ENCODE data around the gene SDK2. TPM values are rescaled to one million over a fixed set of nuclear protein-coding genes. Genes with fewer than 3 reads are reported as not detected.

SDK2 gene
- total and polyA plus RNA-seq, 4 donors = 0.15 to 5.3 (median 2.5) TPM

DNA sequence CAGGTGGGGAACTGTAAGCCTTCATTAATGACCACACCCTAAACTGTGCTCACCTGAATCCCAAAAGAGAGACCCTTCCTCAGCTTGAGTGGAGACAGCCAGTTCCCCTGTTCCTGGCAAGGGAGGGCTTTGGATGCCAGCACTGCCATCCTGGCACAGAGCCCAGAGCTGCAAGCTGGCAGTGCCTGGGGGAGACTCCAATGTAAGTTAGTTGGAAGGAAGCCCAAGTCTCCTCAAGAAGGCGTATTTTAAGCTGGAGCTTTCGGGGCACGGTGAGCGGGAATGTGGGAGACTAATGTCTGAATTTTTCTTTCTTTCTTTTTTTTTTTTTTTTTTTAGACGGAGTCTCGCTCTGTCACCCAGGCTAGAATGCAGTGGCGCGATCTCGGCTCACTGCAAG is 337.1 kb downstream of the SDK2 start:
- Histone ChIP-seq H3K9me3 (ENCODE audit: control insufficient read depth, low read length) (no peaks in the 10 kb centered on the region), H3K27ac (ENCODE audit: low read depth in 1 of 2, low read length in 2 of 2) (peak overlapping the region; percentile 1 to 62), H3K36me3 (ENCODE audit: control insufficient read depth in 1 of 2, insufficient read depth in 2 of 2, low read length in 1 of 2) (no peaks in the 10 kb centered on the region), H3K4me1 (ENCODE audit: control insufficient read depth in 1 of 2, insufficient read depth in 2 of 2, low read length in 2 of 2) (peaks cover 3 to 6% of the 10 kb centered on the region in 2 donors), H3K4me3 (ENCODE audit: low read length in 2 of 2) (no peak overlapping the region), H3K27me3 (ENCODE audit: control insufficient read depth in 1 of 2, insufficient read depth in 2 of 2, low read length in 1 of 2) (no peaks in the 10 kb centered on the region)
- ATAC-seq (ENCODE audit: low FRiP score) (no peak), DNase-seq (peak in 1 of 2 donors; percentile 82)
- 10 to 12% methylated on average over 4 to 9 of the region's 9 CpGs for WGBS, 2 donors
- intact Hi-C loops (cut with DNase I) = loop anchor here in 1 of 2 donors (5.0 to 10.0 kb wide), 2 partner anchors 35 to 52 kb away; no protein-coding TSS in a partner anchor

DNA sequence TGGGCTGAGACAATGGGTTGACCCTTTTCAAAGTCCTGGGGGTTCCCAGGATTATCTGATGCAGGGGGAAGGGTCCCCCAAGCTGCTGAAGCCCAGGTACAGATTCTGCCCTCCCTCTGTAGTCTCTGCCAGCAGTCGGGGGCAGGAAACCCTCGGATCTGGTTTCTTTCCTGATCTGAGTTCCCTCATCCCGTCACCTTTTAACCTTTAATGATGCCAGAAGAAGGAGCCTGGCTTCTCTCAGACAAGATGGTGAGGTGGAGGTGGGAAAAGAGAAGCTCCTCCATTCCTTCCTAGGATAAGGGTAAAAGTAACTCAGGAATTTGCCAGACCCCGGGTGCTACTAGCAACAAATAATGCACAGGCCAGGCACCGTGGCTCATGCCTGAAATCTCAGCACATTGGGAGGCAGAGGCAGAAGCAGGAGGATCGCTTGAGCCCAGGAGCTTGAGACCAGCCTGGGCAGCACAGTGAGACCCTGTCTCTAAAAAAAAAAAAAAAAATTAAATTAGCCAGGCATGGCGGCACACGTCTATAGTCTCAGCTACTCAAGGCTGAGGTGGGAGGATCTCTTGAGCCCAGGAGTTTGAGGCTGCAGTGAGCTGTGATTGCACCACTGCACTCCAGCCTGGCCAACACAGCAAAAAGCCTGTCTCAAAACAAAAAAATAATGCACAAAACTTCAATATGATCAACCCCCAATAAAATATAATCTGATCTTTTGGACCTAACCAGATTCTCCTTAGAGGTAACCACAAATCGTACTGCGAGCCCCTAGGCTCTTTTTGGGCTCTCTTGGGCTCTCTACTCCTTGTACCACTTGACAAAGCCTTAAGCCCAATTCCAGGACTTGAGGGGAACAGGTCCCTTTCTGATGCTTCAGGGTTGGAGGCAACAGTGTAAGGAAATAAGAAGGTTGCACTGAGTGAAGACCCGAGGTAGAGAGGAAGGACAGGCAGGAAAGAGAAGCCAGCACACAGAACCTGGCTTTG is 338.1 kb downstream of the SDK2 start:
- Histone ChIP-seq H3K27me3 (ENCODE audit: control insufficient read depth in 1 of 2, insufficient read depth in 2 of 2, low read length in 1 of 2) (no peaks in the 10 kb centered on the region), H3K27ac (ENCODE audit: low read depth in 1 of 2, low read length in 2 of 2) (peak overlapping the region; percentile 88 to 98), H3K4me3 (ENCODE audit: low read length in 2 of 2) (no peak overlapping the region), H3K9me3 (ENCODE audit: control insufficient read depth, low read length) (no peaks in the 10 kb centered on the region), H3K4me1 (ENCODE audit: control insufficient read depth in 1 of 2, insufficient read depth in 2 of 2, low read length in 2 of 2) (peaks cover 3 to 6% of the 10 kb centered on the region in 2 donors), H3K36me3 (ENCODE audit: control insufficient read depth in 1 of 2, insufficient read depth in 2 of 2, low read length in 1 of 2) (no peaks in the 10 kb centered on the region)
- intact Hi-C loops (cut with DNase I) = loop anchor here in 1 of 2 donors (5.0 to 10.0 kb wide), 2 partner anchors 36 to 51 kb away; no protein-coding TSS in a partner anchor
- DNase-seq (no peak), ATAC-seq (ENCODE audit: low FRiP score) (no peak)
- WGBS, 2 donors = 34 to 47% methylated on average over 11 of the region's 11 CpGs

DNA sequence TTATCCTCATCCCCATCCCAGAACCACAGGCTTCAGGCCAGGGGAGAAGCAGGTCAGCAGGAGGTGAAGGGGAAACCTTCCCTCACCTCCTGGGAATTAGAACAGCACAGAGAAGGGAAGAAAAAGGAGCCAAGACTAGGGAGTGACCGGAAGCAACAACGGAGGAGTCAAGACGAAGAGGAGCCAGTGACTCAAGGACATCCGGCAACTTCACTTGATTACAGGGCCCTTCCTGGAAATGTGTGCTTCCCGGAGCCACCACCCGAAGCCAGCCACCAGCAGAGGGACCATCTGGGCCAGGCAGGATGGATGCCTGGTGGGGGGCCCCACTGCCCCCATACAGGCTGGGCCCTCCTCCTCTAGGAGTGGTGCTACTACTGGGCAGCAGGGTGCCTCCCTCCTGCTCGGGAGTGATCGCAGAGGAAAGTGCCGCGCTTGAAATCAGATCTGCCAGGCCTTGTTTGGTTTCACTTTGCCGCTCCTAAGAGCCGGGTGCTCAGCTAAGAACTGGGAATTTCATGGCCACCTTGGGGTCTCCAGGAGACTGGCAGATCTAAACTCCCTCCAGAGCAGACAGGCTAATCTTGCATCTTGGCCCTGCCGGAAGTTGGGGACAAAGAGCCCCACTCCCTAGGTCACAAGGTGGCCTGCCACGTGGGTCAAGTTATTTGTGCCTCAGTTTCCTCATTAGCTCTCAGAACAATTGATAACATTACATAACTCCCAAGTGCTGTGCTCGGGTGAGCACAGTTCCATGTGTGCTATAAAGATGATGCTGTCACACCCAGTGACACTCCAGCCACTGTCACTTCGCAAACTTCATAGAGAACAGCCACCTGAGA is 339.1 kb downstream of the SDK2 start:
- peak; percentile 85 to 88 for DNase-seq
- peak overlapping the region in 1 of 2 donors; percentile 0 for H3K4me3 ChIP-seq (ENCODE audit: low read length in 2 of 2)
- H3K9me3 ChIP-seq (ENCODE audit: control insufficient read depth, low read length) = no peaks in the 10 kb centered on the region
- no peaks in the 10 kb centered on the region for H3K27me3 ChIP-seq (ENCODE audit: control insufficient read depth in 1 of 2, insufficient read depth in 2 of 2, low read length in 1 of 2)
- H3K4me1 ChIP-seq (ENCODE audit: control insufficient read depth in 1 of 2, insufficient read depth in 2 of 2, low read length in 2 of 2) = peaks cover 3 to 6% of the 10 kb centered on the region in 2 donors
- intact Hi-C loops (cut with DNase I) = loop anchor here in 1 of 2 donors (5.0 to 10.0 kb wide), 2 partner anchors 37 to 50 kb away; no protein-coding TSS in a partner anchor
- peak; percentile 74 for ATAC-seq (ENCODE audit: low FRiP score)
- WGBS, 2 donors = 7 to 10% methylated on average over 16 of the region's 16 CpGs
- H3K36me3 ChIP-seq (ENCODE audit: control insufficient read depth in 1 of 2, insufficient read depth in 2 of 2, low read length in 1 of 2) = no peaks in the 10 kb centered on the region
- H3K27ac ChIP-seq (ENCODE audit: low read depth in 1 of 2, low read length in 2 of 2) = peak overlapping the region; percentile 88 to 98

DNA sequence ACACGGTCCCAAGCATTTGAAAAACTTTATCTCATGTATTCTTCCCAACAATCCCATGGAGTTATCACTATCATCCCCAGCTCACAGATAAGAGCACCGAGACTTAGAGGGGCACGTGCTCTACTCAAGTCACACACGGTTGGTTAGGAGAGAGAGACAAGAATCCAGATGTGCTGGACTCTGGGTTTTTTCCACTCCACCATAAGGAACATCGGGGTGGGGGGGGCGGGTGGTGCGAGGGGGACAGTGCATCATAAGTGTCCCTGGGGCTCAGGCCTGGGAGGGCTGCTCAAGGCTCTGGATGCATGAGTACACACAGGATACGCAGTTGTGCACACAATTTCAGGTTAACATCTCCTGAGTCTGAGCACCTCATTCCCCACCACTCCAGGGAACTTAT is 339.8 kb downstream of the SDK2 start:
- no peaks in the 10 kb centered on the region for H3K27me3 ChIP-seq (ENCODE audit: control insufficient read depth in 1 of 2, insufficient read depth in 2 of 2, low read length in 1 of 2)
- DNase-seq = no peak
- peaks cover 0 to 2% of the 10 kb centered on the region in 2 donors for H3K36me3 ChIP-seq (ENCODE audit: control insufficient read depth in 1 of 2, insufficient read depth in 2 of 2, low read length in 1 of 2)
- H3K4me1 ChIP-seq (ENCODE audit: control insufficient read depth in 1 of 2, insufficient read depth in 2 of 2, low read length in 2 of 2) = peaks cover 3 to 5% of the 10 kb centered on the region in 2 donors
- WGBS, 2 donors = 11 to 24% methylated on average over 8 of the region's 8 CpGs
- H3K9me3 ChIP-seq (ENCODE audit: control insufficient read depth, low read length) = no peaks in the 10 kb centered on the region
- no peak overlapping the region for H3K4me3 ChIP-seq (ENCODE audit: low read length in 2 of 2)
- intact Hi-C loops (cut with DNase I) = loop anchor here in 1 of 2 donors (10.0 kb wide), 1 partner anchor 50 kb away; no protein-coding TSS in a partner anchor
- no peak for ATAC-seq (ENCODE audit: low FRiP score)
- H3K27ac ChIP-seq (ENCODE audit: low read depth in 1 of 2, low read length in 2 of 2) = peak overlapping the region in 1 of 2 donors; percentile 98

DNA sequence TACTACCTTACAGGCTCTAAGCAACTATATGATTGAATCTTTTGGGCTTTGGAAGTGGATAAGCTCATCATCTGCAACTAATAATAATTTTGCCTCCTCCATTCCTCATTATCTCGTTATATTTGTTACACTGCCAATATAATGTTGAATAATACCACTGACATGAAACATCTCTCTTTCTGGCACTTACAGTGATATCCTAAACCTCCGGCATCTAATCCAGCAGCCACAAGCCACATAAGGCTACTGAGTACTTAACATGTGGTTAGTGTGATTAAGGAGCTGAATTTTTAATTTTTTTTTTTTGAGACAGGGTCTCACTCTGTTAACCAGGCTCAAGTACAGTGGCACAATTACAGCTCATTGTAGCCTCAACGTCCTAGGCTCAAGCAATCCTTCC is 342.1 kb downstream of the SDK2 start:
- ATAC-seq (ENCODE audit: low FRiP score) (no peak), DNase-seq (no peak)
- intact Hi-C loops (cut with DNase I) = loop anchor here in 1 of 2 donors (10.0 kb wide), 1 partner anchor 47 kb away; no protein-coding TSS in a partner anchor
- Histone ChIP-seq H3K27ac (ENCODE audit: low read depth in 1 of 2, low read length in 2 of 2) (no peak overlapping the region), H3K27me3 (ENCODE audit: control insufficient read depth in 1 of 2, insufficient read depth in 2 of 2, low read length in 1 of 2) (no peaks in the 10 kb centered on the region), H3K4me3 (ENCODE audit: low read length in 2 of 2) (no peak overlapping the region), H3K4me1 (ENCODE audit: control insufficient read depth in 1 of 2, insufficient read depth in 2 of 2, low read length in 2 of 2) (peaks cover 3 to 5% of the 10 kb centered on the region in 2 donors), H3K36me3 (ENCODE audit: control insufficient read depth in 1 of 2, insufficient read depth in 2 of 2, low read length in 1 of 2) (peaks cover 0 to 2% of the 10 kb centered on the region in 2 donors), H3K9me3 (ENCODE audit: control insufficient read depth, low read length) (no peaks in the 10 kb centered on the region)
- 44% methylated on average over 3 of the region's 3 CpGs for WGBS, 2 donors

DNA sequence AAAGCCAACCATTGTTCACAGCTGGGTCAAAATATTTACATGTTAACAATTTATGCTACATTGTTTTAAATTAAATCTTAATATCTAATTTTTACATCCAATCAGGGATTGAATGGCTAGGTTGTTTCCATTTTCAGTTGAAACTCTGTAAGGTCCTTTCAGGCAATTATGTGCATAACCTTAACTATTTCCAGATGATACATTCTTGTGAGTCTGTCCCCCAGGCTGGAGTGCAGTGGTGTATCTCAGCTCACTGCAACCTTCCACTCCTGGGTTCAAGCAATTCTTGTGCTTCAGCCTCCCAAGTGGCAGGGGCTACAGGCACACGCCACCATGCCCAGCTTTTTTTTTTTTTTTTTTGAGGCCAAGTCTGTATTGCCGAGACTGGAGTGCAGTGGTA is 342.9 kb downstream of the SDK2 start:
- ATAC-seq (ENCODE audit: low FRiP score) = no peak
- Histone ChIP-seq H3K27ac (ENCODE audit: low read depth in 1 of 2, low read length in 2 of 2) (no peak overlapping the region), H3K4me3 (ENCODE audit: low read length in 2 of 2) (no peak overlapping the region), H3K36me3 (ENCODE audit: control insufficient read depth in 1 of 2, insufficient read depth in 2 of 2, low read length in 1 of 2) (peaks cover 0 to 2% of the 10 kb centered on the region in 2 donors), H3K4me1 (ENCODE audit: control insufficient read depth in 1 of 2, insufficient read depth in 2 of 2, low read length in 2 of 2) (peaks cover under 1 to 5% of the 10 kb centered on the region in 2 donors), H3K27me3 (ENCODE audit: control insufficient read depth in 1 of 2, insufficient read depth in 2 of 2, low read length in 1 of 2) (no peaks in the 10 kb centered on the region), H3K9me3 (ENCODE audit: control insufficient read depth, low read length) (no peaks in the 10 kb centered on the region)
- 72 to 88% methylated on average over 2 of the region's 2 CpGs for WGBS, 2 donors
- intact Hi-C loops (cut with DNase I) = loop anchor here in 1 of 2 donors (10.0 kb wide), 1 partner anchor 47 kb away; no protein-coding TSS in a partner anchor
- DNase-seq = no peak

DNA sequence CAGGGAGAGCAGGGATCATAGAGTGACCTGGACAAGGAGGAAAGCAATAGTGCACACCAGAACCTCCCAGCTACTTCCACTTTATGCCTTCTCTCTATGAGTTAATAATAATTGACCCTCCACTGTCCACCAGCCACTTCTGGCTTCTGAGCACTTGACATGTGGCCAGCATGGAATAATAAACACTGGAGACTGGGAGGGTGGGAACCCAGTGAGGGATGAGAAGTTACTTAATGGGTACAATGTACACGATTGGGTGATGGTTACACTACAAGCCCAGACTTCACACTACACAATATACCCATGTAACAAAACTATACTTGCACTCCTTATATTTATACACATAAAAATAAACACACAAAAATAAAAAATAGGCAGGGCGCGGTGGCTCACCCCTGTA is 343.9 kb downstream of the SDK2 start:
- H3K27ac ChIP-seq (ENCODE audit: low read depth in 1 of 2, low read length in 2 of 2) = no peak overlapping the region
- peaks cover 0 to 2% of the 10 kb centered on the region in 2 donors for H3K36me3 ChIP-seq (ENCODE audit: control insufficient read depth in 1 of 2, insufficient read depth in 2 of 2, low read length in 1 of 2)
- intact Hi-C loops (cut with DNase I) = loop anchor here in 1 of 2 donors (10.0 kb wide), 1 partner anchor 46 kb away; no protein-coding TSS in a partner anchor
- H3K9me3 ChIP-seq (ENCODE audit: control insufficient read depth, low read length) = no peaks in the 10 kb centered on the region
- no peaks in the 10 kb centered on the region for H3K4me1 ChIP-seq (ENCODE audit: control insufficient read depth in 1 of 2, insufficient read depth in 2 of 2, low read length in 2 of 2)
- ATAC-seq (ENCODE audit: low FRiP score) (no peak), DNase-seq (no peak)
- H3K4me3 ChIP-seq (ENCODE audit: low read length in 2 of 2) = no peak overlapping the region
- no peaks in the 10 kb centered on the region for H3K27me3 ChIP-seq (ENCODE audit: control insufficient read depth in 1 of 2, insufficient read depth in 2 of 2, low read length in 1 of 2)
- 76 to 80% methylated on average over 3 of the region's 3 CpGs for WGBS, 2 donors
